HuH-7.5 (cell line): ENCODE results near the gene KRTAP4-11.
"Not testable (repeated sequence)": the region's sequence is repeated elsewhere in the genome, so short reads cannot be mapped to it uniquely, and the experiment has no call there.

Source experiments
- DNase-seq: peaks from one replicate; pipeline ENCODE4 v3.0.0; 2011; ENCODE audit warnings: low spot score

The KRTAP4-11 gene

DNA sequence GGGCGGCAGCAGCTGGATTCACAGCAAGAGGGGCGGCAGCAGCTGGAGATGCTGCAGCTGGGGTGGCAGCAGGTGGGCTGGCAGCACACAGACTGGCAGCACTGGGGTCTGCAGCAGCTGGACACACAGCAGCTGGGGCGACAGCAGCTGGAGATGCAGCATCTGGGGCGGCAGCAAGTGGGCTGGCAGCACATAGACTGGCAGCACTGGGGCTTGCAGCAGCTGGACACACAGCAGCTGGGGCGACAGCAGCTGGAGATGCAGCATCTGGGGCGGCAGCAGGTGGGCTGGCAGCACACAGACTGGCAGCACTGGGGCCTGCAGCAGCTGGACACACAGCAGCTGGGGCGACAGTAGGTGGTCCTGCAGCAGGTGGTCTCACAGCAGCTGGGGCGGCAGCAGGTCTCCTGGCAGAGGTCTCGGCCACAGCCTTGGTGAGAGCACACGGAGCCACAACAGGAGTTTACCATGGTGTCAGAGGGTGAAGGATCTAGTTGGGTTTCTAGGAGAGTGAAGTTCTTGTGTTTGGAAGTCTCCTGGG lies at the start of gene KRTAP4-11:
Gene KRTAP4-11 (minus strand): TSS at position 528 of the 541 bp plus-strand sequence. CDS start 58 bp downstream, at position 470.
- DNase-seq = not testable (repeated sequence)

DNA sequence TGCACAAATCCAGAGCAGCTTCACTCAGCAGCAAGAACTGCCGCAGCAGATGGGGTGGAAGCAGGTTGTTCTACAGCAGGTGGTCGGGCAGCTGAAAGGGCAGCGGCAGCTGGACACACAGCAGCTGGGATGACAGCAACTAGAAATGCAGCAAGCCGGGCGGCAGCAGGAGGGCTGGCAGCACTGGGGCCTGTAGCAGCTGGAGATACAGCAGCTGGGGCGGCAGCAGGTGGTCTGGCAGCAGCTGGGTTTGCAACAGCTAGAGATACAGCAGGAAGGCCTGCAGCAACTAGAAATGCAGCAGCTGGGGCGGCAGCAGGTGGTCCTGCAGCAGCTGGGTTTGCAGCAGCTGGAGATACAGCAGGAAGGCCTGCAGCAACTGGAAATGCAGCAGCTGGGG lies 49.4 kb upstream of the KRTAP4-11 start:
- DNase-seq = no peak

DNA sequence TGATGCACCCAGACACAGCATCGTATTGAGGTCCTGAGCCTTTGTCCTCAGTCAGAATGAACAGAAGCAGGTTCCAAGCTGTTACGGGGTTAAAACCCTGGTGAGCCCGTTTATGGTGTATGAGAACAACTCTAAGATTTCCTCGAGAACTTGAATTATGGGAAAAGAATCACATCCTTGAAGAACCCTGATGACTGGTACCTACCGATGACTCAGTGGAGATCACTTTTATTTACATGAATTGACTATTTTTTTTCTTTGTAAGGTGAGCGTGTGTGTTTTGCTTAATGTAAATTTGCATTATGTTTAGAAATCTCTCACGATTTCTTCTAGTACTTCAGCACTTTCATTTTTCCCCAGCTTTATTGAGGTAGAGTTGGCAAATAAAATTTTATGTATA lies 45.7 kb upstream of the KRTAP4-11 start:
- no peak for DNase-seq

DNA sequence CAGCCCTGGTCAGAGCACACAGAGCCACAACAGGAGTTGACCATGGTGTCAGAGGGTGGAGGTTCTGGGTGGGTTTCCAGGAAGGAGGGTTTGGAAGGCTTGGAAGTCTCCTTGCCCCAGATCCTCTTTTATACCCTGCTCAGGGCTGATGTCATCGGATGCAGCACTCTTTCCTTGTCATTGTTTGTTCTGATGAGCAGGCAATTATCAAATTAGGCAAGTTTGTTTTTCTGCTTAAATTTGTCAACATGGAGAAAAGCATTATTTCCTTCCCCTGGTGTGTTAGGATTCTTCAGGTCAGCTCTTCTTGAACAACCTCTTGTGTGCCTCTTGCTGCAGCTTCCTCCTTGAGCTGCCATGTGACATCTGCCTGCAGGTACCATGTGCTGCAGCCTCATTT lies 42.5 kb upstream of the KRTAP4-11 start, which contains the start of gene KRTAP4-4:
Gene KRTAP4-4 (minus strand): TSS at position 101 of the 400 bp plus-strand sequence. CDS start 57 bp downstream, at position 44.
- DNase-seq = no peak

DNA sequence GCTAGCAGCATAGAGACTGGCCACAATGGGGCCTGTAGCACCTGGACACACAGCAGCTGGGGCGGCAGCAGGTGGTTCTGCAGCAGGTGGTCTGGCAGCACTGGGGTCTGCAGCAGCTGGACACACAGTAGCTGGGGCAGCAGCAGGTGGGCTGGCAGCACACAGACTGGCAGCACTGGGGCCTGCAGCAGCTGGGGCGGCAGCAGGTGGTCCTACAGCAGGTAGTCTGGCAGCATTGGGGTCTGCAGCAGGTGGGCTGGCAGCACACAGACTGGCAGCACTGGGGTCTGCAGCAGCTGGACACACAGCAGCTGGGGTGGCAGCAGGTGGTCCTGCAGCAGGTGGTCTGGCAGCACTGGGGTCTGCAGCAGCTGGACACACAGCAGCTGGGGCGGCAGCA lies 42.0 kb upstream of the KRTAP4-11 start:
- DNase-seq = not testable (repeated sequence)

DNA sequence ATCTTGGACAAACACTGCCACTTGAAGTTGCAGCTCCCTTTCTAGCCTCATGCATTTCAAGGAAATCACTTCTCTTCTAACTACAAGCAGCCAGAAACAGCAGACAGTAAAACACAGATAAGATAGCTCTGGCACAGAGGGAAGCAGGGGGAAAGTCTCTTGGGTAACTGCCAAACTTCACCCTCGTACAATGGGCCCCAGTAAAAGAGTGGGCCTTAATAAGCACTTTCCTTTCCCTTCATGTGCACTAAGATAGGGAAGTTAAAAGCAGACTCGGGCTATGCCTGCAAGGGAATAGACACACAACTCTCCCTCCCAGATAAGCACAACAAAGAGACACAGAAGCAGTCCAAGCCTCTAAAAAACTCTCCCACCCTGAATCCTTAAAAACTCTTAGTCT lies 35.7 kb upstream of the KRTAP4-11 start:
- no peak for DNase-seq

DNA sequence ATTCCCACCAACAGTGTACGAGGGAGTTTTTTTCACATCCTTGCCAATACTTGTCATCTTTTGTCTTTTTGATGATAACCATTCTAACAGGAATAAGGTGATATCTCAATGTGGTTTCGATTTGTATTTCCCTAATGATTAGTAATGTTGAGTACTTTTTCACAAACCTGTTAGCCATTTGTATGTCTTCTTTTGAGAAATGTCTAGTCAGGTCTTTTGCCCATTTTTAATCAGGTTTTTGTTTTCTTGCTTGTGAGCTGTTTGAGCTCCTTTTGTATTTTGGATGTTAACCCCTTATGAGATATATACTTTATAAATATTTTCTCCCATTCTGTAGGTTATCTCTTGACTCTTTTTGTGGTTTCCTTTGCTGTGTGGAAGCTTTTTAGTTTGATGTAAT lies 33.4 kb upstream of the KRTAP4-11 start:
- DNase-seq = no peak

DNA sequence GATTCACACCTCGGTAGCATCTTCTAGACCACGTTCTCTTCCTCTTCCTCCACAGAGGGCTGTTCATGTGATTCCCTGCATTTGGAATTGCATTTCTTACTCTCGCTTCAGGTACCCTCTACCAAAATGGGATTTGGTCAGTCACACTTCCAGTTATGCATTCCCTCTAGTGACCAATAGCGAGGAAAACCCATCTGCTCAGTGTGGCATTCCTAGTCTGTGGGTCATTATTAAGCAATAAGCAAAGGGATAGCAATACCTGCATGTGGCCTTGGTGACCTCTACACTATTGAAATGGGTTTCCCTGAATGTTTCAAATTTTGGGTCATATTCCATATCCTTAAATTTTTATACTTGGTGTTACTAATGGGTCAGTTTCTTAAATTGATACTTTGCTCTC lies 31.9 kb upstream of the KRTAP4-11 start:
- DNase-seq = no peak

DNA sequence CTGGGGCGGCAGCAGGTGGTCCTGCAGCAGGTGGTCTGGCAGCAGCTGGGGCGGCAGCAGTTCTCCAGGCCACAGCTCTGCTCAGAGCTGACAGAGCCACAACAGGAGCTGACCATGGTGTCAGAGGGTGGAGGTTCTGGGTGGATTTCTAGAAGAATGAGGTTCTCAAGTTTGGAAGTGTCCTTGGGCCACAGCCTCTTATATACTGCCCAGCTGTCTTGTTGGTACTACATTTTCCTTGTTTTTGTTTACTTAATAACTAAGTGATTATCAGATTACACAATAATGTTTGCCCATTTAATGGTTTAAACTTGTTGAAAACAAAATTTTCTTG lies 31.4 kb upstream of the KRTAP4-11 start, which contains the start of gene KRTAP4-5:
Gene KRTAP4-5 (minus strand): TSS at position 174 of the 334 bp plus-strand sequence. CDS start 58 bp downstream, at position 116.
- no peak for DNase-seq

DNA sequence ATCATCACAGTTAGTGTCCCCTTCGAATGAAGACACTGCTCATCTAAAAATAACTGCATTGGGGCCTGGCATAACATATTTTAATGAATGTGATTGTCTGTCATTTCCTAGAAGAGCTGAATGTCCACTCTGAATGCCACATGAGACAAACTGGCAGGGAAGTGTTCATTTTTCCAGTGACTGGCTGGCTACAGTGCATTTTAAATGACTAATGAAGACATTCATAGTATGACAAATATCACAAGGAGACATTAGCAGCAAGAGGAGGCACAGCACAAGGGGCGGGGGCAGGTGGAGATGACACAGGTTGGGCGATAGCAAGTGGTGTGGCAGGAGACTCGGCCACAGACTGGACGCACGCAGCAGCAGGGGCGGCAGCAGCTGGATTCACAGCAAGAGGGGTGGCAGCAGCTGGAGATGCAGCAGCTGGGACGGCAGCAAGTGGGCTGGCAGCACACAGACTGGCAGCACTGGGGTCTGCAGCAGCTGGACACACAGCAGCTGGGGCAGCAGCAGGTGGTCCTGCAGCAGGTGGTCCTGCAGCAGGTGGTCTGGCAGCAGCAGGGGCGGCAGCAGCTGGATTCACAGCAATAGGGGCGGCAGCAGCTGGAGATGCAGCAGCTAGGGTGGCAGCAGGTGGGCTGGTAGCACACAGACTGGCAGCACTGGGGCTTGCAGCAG lies 30.9 kb upstream of the KRTAP4-11 start:
- not testable (repeated sequence) for DNase-seq

DNA sequence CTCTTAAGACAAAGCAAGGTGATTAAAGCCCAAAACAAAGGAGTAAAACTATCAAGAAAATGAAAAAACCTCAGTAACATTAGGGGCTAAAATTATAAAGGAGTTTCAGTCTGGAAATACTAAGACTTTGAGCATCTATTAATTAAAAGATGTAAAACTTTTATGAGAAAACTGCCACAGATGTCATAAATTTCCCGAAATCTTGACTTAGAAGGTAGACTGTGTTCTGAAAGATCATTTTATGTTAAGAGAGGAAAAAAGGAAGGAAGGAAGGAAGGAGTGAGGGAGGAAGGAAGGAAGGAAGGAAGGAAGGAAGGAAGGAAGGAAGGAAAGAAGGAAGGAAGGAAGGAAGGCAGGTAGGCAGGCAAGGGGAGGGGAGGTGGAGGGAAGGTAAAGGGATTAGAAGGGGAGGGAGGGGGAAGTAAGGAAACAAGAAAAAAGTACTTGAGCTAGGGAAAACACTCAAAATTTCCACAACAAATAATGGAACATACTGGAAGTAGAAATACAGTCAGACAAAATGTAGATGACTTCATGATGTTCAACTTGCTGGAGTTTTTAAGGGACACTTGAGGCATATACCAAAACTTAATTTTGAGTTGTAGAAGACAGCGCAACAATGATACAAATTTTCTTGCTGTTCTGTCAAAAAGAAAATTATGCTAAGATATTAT lies 29.5 kb upstream of the KRTAP4-11 start:
- no peak for DNase-seq

DNA sequence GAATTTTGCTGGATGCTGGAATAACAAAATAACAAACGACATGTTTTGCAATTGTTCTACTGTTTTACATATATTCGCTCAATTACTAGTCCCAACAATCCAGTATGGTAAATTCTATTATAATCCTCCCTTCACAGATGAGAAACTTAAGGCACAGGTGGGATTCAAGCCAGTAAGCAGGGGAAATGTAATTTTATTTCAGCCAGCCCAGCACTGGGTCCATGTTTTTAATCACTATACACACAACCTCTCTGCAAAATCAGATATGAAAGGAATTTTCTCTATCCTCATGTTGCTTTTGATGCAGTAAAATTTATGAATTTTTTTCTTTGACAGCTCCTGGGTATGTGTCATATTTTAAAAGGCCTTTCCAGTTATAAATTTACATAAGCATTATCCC lies 27.1 kb upstream of the KRTAP4-11 start:
- DNase-seq = no peak

DNA sequence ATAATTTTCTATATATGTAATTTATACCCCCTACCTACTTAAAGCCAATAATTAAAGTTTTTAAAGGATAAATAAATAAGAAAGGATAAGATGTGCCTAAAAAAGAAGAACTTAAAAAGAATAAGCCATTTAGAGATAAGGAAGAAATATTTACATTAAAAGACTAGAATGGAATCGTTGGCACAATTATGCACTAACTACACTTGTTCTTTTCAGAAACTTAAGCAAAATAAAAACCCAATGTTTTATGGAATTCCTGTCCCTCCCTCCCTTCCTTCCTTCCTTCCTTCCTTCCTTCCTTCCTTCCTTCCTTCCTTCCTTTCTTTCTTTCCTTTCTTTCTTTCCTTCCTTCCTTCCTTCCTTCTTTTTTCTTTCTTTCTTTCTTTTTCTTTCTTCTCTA lies 26.7 kb upstream of the KRTAP4-11 start:
- no peak for DNase-seq

DNA sequence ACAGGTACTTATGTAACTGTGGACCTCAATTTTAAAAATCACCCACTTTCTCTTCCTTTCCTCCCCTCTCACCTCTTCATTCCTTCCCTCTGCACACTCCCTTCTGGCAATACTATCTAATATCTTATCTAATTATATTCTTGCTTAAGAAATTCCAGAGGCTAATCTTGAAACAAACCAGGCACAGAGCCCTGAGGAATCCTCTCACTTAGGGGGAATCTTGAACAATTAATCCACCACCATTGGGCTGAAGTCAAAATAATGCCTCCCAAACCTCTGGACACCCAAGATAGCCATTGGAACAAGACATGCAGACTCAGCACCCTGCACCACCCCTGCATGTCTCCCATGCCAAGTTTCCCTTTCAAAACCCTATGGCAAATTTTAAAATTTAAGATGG lies 23.2 kb upstream of the KRTAP4-11 start:
- no peak for DNase-seq

DNA sequence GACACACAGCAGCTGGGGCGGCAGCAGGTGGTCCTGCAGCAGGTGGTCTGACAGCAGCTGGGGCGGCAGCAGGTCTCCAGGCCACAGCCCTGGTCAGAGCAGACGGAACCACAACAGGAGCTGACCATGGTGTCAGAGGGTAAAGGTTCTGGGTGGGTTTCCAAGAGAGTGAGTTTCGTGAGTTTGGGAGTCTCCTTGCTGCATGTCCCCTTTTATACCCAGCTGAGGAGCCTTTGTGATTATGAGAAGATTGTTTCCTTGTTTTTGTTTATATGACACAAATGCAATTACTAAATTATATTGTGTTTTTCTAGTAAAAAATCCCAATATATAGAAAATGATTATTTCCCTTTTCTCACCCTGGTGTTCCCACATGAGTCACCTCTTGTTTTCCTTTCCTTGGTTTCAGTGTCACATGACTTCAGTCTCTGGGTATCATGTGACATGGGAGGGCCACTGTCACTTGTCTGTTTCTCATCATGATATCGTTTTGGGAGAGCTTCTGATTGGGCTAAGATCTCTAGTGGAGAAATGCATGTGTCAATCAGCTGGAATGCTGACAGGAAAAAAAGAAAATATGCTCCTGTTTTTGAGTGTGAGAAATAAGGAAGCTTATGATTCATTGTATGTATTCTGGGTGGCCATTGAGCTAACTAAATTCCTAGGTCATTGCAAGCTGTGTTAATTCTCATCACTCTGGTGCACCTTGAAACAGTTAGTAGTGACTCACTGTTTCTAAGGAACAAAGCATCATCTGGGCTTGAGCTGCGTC lies 22.4 kb upstream of the KRTAP4-11 start, which contains the start of gene KRTAP4-6:
Gene KRTAP4-6 (minus strand): TSS at position 185 of the 772 bp plus-strand sequence. CDS start 57 bp downstream, at position 128.
- no peak for DNase-seq

DNA sequence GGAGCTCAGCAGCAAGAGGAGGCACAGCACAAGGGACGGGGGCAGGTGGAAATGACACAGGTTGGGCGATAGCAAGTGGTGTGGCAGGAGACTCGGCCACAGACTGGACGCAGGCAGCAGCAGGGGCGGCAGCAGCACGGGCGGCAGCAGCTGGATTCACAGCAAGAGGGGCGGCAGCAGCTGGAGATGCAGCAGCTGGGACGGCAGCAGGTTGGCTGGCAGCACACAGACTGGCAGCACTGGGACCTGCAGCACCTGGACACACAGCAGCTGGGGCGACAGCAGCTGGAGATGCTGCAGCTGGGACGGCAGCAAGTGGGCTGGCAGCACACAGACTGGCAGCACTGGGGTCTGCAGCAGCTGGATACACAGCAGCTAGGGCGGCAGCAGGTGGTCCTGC lies 21.7 kb upstream of the KRTAP4-11 start:
- DNase-seq = not testable (repeated sequence)

DNA sequence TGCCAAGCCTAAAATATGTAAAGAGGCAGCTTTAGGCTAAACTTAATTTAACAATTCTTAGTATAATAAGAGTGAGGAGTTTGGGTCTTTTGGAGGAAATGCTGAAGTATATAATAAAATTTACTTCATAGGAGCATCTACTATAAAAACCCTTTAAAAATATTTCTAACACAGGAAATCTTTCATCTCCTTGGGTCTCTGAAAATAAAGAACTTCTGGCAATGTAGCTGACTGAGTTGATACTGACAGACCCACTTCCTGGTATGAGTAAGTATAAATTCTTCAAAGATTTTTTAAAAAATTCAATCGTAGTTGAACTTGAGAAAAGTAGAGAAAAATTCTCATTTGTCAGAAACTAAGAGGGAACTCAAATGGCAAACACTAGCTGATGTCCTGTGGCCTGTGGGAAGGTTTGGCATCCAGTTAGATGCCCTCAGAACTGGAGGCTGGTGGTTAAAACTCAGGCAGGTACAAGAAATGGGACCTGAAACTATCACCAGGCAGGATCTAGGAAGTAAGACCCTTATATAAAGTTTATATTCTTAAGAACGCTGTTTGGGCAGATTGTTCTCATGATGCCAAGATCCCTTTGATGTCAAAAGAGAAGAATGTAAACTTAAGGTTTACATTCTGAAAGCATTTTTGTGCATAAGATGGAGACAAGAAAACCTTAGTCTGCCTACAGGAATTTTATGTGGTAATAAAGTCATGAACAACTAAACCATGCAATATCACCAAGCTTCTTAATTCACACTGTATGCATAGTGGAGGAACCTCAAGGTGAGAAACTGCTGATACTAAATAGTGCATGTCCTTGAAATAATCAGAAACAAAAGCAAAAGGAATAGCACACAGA lies 15.9 kb upstream of the KRTAP4-11 start:
- no peak for DNase-seq

DNA sequence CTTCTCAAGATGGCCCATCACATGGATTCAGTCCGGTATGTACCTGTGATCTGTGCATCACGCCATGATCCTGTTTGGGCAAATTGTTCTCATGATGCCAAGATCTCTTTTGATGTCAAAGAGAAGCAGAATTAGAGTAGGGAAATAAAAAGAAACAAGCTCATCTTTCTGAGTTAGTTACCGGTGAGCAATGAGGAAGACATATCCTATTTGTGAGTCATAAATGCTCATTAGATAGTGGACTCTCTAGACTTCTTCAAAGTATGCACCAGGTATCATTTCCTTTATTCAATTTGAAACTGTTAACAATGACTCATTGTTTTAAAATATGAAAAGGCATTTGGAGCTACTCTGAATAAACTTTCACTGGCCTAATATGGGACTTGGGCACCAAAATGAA lies 13.8 kb upstream of the KRTAP4-11 start:
- no peak for DNase-seq

DNA sequence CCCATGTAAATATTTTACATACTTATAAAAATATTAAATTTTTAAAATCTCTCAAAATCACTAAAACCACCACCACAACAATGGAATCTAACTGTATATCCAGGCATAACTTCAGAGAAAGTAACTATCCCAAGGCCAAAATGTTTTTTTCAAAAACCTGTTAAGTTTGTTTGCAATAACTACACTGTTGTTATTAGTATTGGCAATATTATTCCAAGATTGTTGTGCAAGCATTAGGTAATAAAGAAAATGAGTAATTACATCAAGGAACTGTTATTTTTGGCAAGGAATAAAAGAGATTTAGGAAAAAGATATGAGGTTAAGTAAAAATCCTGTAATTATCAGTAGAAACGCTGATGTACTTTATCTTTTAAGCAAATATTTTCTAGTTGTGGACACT lies 9.2 kb upstream of the KRTAP4-11 start:
- no peak for DNase-seq

DNA sequence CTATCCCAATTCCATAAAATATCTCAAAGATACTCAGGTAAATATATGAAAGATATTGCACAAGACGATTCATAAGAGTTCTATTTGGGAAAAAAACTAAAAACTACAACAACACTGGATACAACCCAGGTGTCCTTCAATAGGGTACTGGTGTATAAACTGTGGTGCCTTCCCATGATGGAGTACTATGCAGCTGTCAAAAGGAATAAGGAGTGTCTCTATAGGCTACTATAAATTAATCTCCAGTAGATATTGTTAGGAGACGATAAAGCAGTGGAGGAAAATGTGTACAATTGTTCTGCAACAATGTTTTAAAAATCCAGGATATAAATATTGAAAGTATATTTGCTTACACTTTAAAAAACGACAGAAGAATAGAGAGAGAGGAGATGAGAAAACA lies 8.2 kb upstream of the KRTAP4-11 start:
- DNase-seq = no peak

DNA sequence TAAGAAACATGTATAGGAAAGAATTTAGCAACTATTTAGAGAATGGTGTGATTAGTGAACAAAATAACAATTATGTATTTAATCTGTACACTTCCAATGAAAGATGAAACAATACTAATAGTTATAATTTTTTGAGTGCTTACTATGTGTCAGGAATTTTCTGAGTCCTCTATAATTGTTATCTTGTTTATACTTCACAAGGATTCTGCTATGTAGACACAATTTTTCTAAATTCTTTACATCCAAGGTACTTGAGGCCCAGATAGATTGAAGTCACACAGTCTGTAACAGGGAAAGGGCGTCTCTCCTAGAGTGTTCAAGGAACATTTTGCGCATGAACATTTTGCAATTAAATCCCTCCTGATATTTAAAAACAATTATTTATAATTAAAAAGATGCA lies 6.9 kb upstream of the KRTAP4-11 start:
- no peak for DNase-seq

DNA sequence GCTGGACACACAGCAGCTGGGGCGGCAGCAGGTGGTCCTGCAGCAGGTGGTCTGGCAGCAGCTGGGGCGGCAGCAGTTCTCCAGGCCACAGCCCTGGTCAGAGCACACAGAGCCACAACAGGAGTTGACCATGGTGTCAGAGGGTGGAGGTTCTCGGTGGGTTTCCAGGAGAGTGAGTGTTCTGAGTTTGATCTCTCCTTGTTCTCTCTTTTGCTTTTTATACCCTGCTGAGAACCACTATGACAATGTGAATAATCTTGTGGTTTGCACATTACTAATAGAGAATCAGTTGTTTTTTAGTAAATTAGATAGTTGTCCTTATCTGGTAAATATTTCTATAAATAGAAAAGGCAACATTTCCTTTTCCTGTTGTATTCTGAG lies 5.8 kb upstream of the KRTAP4-11 start, which contains the start of gene KRTAP4-12:
Gene KRTAP4-12 (minus strand): TSS at position 192 of the 381 bp plus-strand sequence. CDS start 60 bp downstream, at position 132.
- not testable (repeated sequence) for DNase-seq
